Eye (tissue), 1 donor: ENCODE results near the gene MACROD2.
"Not testable (repeated sequence)": the region's sequence is repeated elsewhere in the genome, so short reads cannot be mapped to it uniquely, and the experiment has no call there.

Source experiments
- DNase-seq: peaks from one replicate; pipeline ENCODE4 v3.0.0-alpha.2; 2015

The MACROD2 gene

GRCh38 chr20:15336011-15336410, 1340.7 kb downstream of the MACROD2 start:
- DNase-seq, result no peak

- DNase-seq, result no peak
Observed at GRCh38 chr20:15336536-15336935, 1341.2 kb downstream of the MACROD2 start.

- DNase-seq, result no peak
Observed at GRCh38 chr20:15339264-15339663, 1343.9 kb downstream of the MACROD2 start.

GRCh38 chr20:15342991-15343523, 1347.7 kb downstream of the MACROD2 start:
- peak; percentile 38 for DNase-seq

- DNase-seq, result no peak
Observed at GRCh38 chr20:15345287-15345686, 1350.0 kb downstream of the MACROD2 start.

- no peak for DNase-seq
Observed at GRCh38 chr20:15346657-15347280, 1351.5 kb downstream of the MACROD2 start.

- no peak for DNase-seq
Observed at GRCh38 chr20:15359056-15359455, 1363.7 kb downstream of the MACROD2 start.

GRCh38 chr20:15362849-15363248, 1367.5 kb downstream of the MACROD2 start:
- no peak for DNase-seq

- DNase-seq, result no peak
Observed at GRCh38 chr20:15364781-15365180, 1369.5 kb downstream of the MACROD2 start.

GRCh38 chr20:15370370-15370769, 1375.1 kb downstream of the MACROD2 start:
- DNase-seq, result no peak

- no peak for DNase-seq
Observed at GRCh38 chr20:15374682-15375081, 1379.4 kb downstream of the MACROD2 start.

GRCh38 chr20:15375836-15376235, 1380.5 kb downstream of the MACROD2 start:
- no peak for DNase-seq

GRCh38 chr20:15377603-15378002, 1382.3 kb downstream of the MACROD2 start:
- not testable (repeated sequence) for DNase-seq

- no peak for DNase-seq
Observed at GRCh38 chr20:15378151-15378550, 1382.8 kb downstream of the MACROD2 start.

GRCh38 chr20:15379681-15380296, 1384.5 kb downstream of the MACROD2 start:
- DNase-seq, result no peak

- DNase-seq, result no peak
Observed at GRCh38 chr20:15380770-15381169, 1385.5 kb downstream of the MACROD2 start.

GRCh38 chr20:15387228-15387627, 1391.9 kb downstream of the MACROD2 start:
- no peak for DNase-seq

- DNase-seq, result no peak
Observed at GRCh38 chr20:15395457-15395856, 1400.1 kb downstream of the MACROD2 start.

- DNase-seq, result no peak
Observed at GRCh38 chr20:15396026-15396425, 1400.7 kb downstream of the MACROD2 start.

- DNase-seq, result no peak
Observed at GRCh38 chr20:15396900-15397299, 1401.6 kb downstream of the MACROD2 start.

- no peak for DNase-seq
Observed at GRCh38 chr20:15399781-15400180, 1404.5 kb downstream of the MACROD2 start.

GRCh38 chr20:15406072-15406471, 1410.8 kb downstream of the MACROD2 start:
- no peak for DNase-seq

- no peak for DNase-seq
Observed at GRCh38 chr20:15411781-15412180, 1416.5 kb downstream of the MACROD2 start.

GRCh38 chr20:15415908-15416307, 1420.6 kb downstream of the MACROD2 start:
- no peak for DNase-seq

- no peak for DNase-seq
Observed at GRCh38 chr20:15419856-15420255, 1424.5 kb downstream of the MACROD2 start.
